Measurements from ENCODE around the gene NT5C3B.

DNA sequence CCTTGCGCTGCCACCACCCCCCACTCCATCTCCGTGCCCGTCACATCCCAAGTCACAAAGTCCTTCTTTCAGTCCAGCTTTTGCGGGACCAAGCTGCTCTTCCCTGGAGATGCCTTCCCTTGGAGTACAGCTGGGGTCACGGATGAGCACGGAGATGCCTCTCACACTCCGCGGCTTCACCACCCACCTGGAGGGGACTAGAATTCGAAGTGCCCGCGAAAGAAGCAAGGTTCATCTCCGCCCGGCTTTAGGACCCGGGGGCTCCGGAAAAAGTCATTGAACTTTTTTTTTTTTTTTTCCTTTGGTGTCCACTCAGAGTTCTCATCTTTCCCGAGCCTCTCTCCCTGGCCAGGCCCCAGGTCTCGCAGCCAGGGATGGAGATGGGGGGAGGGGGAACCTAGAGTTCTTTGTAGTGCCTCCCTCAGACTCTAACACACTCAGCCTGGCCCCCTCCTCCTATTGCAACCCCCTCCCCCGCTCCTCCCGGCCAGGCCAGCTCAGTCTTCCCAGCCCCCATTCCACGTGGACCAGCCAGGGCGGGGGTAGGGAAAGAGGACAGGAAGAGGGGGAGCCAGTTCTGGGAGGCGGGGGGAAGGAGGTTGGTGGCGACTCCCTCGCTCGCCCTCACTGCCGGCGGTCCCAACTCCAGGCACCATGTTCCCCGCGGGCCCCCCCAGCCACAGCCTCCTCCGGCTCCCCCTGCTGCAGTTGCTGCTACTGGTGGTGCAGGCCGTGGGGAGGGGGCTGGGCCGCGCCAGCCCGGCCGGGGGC, 23.5 kb downstream of the NT5C3B start, which contains the start of gene FKBP10:
- TF ChIP-seq, protein P1, sequence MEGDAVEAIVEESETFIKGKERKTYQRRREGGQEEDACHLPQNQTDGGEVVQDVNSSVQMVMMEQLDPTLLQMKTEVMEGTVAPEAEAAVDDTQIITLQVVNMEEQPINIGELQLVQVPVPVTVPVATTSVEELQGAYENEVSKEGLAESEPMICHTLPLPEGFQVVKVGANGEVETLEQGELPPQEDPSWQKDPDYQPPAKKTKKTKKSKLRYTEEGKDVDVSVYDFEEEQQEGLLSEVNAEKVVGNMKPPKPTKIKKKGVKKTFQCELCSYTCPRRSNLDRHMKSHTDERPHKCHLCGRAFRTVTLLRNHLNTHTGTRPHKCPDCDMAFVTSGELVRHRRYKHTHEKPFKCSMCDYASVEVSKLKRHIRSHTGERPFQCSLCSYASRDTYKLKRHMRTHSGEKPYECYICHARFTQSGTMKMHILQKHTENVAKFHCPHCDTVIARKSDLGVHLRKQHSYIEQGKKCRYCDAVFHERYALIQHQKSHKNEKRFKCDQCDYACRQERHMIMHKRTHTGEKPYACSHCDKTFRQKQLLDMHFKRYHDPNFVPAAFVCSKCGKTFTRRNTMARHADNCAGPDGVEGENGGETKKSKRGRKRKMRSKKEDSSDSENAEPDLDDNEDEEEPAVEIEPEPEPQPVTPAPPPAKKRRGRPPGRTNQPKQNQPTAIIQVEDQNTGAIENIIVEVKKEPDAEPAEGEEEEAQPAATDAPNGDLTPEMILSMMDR (IDR thresholded peaks at IDR 0.05), result no peak
- TF ChIP-seq, protein P2, sequence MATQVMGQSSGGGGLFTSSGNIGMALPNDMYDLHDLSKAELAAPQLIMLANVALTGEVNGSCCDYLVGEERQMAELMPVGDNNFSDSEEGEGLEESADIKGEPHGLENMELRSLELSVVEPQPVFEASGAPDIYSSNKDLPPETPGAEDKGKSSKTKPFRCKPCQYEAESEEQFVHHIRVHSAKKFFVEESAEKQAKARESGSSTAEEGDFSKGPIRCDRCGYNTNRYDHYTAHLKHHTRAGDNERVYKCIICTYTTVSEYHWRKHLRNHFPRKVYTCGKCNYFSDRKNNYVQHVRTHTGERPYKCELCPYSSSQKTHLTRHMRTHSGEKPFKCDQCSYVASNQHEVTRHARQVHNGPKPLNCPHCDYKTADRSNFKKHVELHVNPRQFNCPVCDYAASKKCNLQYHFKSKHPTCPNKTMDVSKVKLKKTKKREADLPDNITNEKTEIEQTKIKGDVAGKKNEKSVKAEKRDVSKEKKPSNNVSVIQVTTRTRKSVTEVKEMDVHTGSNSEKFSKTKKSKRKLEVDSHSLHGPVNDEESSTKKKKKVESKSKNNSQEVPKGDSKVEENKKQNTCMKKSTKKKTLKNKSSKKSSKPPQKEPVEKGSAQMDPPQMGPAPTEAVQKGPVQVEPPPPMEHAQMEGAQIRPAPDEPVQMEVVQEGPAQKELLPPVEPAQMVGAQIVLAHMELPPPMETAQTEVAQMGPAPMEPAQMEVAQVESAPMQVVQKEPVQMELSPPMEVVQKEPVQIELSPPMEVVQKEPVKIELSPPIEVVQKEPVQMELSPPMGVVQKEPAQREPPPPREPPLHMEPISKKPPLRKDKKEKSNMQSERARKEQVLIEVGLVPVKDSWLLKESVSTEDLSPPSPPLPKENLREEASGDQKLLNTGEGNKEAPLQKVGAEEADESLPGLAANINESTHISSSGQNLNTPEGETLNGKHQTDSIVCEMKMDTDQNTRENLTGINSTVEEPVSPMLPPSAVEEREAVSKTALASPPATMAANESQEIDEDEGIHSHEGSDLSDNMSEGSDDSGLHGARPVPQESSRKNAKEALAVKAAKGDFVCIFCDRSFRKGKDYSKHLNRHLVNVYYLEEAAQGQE (IDR thresholded peaks at IDR 0.05; ENCODE audit: insufficient read depth in 1 of 2, low read depth in 2 of 2, low read length in 1 of 2), result no peak
- TF ChIP-seq SIN3A (IDR thresholded peaks at IDR 0.05; ENCODE audit: borderline replicate concordance, insufficient read depth, low read depth, low read length) (peak; percentile 66; the same call in 1 of the 2 replicates), POLR2AphosphoS5 (IDR thresholded peaks at IDR 0.05; ENCODE audit: low read depth, low read length) (no peak; the same call in none of the 2 replicates)
